GM19043 (cell line): ENCODE results near the gene WDR45.
A peak's percentile ranks its signal among the peaks of the same experiment; 100 is the strongest.

Experiments
- ATAC-seq: cut with Tn5 transposase; IDR thresholded peaks from one replicate; pipeline ENCODE4 v1.9.1; 2021; ENCODE audit warnings: low read depth; ENCODE audit not compliant: unreplicated experiment

The WDR45 gene

GRCh38 chrX:49053223-49054072, 26.2 kb downstream of the WDR45 start:
- no peak for ATAC-seq

GRCh38 chrX:49043987-49044281, 35.8 kb downstream of the WDR45 start:
- no peak for ATAC-seq

- ATAC-seq = peak; percentile 88
Measured at GRCh38 chrX:49043220-49043986, 36.3 kb downstream of the WDR45 start, which contains the start of gene TFE3. TFE3 (minus strand) TSS chrX:49043357; CDS start chrX:49043226, 131 bp downstream.

- no peak for ATAC-seq
Measured at GRCh38 chrX:49042581-49043219, 37.0 kb downstream of the WDR45 start.

- no peak for ATAC-seq
Measured at GRCh38 chrX:49041744-49042580, 37.7 kb downstream of the WDR45 start.

GRCh38 chrX:49040376-49040955, 39.2 kb downstream of the WDR45 start:
- no peak for ATAC-seq

- ATAC-seq = no peak
Measured at GRCh38 chrX:49039598-49040375, 39.9 kb downstream of the WDR45 start.

- no peak for ATAC-seq
Measured at GRCh38 chrX:49037883-49038475, 41.7 kb downstream of the WDR45 start.

- no peak for ATAC-seq
Measured at GRCh38 chrX:49030283-49030682, 49.4 kb downstream of the WDR45 start.

GRCh38 chrX:49029876-49030275, 49.8 kb downstream of the WDR45 start:
- ATAC-seq = no peak
